CD4-positive, alpha-beta T cell treated with Interleukin-6 for 4 hours (primary cell): ENCODE measurements around the gene NBEAL2.
A peak's percentile ranks its signal among the peaks of the same experiment; 100 is the strongest.

ENCODE experiments used
- DNase-seq: peaks from one replicate; pipeline ENCODE4 v3.0.0-alpha.2; 2020; ENCODE audit warnings: mixed read lengths

NBEAL2 gene

DNA sequence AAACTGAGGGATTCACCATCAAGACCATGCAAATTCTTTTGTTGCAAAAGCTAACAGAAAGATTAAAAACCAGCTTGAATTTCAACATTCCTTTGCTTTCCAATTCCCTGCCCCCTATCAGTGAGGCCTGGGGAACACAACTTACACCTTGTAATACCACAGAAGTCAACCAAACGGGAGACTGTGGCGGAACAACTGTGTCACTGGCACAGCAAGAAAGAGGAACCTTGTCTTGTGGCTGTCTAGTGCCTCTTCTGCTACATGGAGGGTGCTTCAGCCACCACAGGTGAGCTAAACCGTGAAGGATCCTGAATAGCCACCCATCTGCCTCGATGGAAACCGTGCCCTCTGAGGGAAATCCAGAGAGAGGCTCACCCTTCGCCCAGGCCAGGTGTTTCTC is 14.3 kb upstream of the NBEAL2 start:
- DNase-seq: no peak

GRCh38 chr3:46966811-46967210 is 12.7 kb upstream of the NBEAL2 start:
- no peak for DNase-seq

GRCh38 chr3:46968783-46969428 is 10.6 kb upstream of the NBEAL2 start:
- no peak for DNase-seq

DNA sequence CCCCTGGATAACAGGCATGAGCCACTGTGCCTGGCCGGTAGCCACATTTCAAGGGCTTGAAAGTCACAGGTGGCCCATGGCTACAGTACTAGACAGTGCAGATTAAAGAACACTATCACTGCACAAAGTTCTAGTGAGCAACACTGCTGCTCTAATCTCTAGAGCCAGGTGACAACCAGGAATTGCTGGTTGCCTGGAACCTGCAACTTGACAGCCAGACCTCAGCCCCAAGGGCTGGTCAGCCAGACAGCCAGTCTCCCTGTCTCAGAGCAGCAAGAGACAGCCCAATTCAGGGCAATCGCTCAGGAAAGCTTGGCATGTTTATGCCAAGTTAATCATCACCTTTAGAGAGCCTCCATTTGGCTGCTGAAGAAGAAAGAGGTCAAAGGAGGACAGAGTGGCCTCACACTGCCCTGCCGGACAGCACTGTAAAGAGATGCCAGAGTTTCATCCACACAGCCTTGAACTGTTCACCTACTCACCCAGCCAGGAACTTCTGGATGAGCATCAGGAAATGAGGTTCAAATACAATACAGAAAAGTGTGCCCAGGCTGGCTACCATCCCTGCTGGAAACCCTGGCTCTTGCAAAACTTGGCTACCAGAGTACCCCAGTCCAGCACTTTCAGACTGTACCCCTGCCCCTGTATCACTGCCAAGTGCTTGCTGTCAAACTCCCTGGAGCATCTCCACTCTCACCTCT is 8.9 kb upstream of the NBEAL2 start:
- DNase-seq: no peak

DNA sequence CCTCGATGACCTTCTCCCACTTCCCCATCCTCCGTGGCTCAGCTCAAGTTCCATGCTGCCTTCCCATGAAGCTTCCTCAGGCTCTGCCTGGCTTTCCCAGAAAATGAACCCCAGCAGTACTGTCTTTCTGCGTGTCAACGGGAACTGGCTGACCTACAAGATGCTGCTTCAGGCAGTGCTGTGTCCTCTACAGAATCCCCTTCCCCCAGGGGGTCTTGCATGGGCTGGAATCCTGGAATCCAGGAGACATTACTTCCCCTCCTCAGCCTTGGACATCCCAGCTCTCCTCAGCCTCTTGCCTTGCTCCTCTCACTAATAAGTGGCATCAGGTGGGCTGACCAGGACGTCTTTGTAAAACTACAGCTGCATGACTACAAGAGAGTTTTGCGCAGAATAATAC is 8.3 kb upstream of the NBEAL2 start:
- no peak for DNase-seq

DNA sequence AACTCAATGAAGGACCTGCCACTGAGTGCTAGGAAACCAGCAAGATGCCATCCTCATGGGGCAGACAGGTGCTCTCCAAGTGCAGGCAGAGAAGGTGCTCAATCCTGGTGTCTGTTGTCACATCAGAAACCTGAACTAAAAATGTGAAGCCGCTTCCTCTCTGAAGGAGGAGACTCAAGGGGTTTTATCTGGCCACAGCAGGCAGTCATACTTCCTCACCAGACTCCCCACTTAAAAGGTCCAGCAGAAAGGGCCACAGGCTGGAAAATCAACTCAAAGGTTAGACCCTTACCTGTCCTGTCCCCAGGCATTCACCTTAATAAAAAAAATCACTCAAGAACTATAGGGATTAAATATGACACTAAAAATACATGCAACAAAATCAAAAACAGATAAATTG is 7.7 kb upstream of the NBEAL2 start:
- DNase-seq: no peak

DNA sequence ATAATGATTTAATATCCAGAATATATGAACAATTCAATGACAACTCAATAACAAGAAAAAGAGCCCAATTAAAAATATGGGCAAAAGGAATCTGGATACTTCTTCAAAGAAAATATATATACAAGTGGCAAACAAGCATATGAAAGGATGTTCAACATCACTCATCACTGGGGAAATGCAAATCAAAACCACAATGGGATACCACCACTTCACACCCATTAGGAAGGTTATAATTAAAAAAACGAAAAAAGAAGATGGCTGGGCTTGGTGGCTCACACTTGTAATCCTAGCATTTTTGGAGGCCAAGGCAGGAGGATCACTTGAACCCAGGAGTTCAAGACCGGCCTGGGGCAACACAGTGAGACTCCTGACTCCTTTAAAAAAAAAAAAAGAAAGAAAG is 7.1 kb upstream of the NBEAL2 start:
- DNase-seq: no peak

- DNase-seq: no peak
Observed at GRCh38 chr3:46974421-46975171, 4.9 kb upstream of the NBEAL2 start.

DNA sequence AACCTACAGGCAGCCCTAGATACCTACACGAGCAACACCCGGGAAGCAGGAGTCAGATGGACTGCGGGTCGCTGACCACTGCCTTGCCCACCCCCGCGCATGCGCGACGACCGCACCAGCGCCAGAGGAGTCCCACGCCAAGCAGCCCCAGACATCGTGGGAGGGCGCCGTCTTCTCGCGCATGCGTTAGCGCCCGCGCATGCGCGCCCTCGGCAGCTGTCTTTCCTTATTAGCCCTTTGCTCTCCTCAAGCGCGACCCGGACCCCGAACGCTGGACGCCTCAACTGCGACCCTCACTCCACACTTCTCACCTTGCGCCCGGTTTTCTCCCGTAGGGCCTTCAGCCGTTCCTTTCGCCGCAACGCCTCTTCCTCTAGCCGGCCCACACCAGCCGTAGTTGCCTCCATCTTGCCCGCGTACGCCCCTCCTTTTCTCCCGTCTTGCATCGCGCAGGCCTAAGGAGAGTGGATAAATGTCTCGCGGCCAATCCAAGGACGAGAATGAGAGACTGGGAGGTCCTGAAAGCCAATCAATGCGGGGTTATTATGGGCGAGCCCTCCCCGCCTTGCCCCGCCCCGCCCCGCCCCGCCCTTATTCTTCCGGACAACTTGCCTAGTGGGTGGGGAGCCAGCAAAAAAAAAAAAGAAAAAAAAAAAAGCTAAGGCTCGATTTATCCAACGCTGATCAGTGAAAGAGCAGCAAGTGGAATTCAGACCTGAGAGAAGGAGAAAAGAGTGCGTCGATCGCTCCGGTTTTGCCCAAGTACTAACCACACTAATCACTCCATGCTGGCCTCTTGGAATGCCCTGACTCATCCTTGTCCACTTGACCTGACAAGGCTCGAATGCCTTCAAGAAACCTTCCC is 2.9 kb upstream of the NBEAL2 start, which contains the start of gene CCDC12:
CCDC12 (minus strand) TSS at position 420 of the 865 bp plus-strand sequence; CDS start at position 407, 13 bp downstream.
- peak; percentile 94 for DNase-seq

DNA sequence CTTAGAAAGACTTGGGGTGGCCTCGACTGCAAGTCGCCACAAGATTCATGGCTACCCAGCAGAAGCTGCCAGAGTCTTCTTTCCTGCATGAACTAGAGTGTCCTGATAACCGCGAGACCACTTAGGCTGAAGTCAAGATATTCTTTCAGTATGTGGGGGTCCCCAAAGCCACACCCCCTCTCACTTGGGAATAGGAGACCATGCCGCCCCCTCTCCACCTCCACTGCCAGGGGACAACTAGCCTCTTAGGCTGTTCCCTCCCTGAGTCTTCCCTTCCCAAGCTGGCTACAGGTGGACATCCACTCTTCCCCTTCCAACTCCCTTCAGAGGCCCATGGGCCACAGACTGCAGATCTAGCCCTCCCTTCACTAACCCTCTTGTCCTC is 1.7 kb upstream of the NBEAL2 start:
- no peak for DNase-seq

DNA sequence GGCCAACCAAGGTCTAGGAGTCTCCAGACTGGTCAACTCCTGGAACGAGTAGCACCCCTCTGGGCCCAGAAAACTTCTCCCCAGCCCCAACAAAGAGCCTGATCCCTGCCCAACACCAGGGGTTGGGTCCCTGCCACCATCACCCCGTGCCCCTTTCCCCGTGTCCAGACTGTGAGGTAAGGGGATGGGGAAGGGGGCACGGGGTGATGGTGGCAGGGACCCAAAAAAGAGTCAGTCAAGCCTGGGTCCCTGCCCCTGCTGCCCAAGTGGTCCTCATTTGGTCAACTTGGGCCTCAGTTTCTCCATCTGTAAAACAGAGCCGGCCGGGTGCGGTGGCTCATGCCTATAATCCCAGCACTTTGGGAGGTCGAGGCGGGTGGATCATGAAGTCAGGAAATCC is 1.1 kb upstream of the NBEAL2 start:
- DNase-seq: no peak

DNA sequence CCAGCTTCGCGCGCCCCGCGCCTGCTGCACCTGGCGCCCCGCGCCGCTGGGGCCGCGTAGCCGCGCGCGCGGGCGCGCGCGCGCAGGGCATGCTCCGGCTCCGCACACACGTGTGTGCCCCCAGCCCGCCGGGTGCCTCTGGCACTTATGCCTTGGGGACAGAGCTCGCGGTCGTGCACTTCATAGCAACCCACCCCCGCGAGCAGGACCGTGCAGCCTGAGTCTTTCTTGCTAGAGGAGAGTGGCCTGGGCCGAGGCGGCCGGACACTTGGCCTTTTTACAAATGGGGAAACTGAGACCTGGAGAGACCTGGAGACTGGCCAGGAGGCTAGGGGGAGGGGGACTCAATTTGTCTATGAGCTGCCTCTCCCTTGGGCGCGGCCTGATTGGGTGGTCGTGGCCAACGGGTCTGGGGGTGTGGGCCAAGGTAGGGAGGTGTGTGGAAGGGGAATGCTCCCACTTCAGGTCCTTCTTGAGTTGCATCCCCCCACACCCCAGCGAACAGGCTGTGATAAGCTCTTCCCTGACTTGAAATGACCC is 562 bp downstream of the NBEAL2 start:
- DNase-seq: no peak

- DNase-seq: no peak
Observed at GRCh38 chr3:46981932-46982471, 2.5 kb downstream of the NBEAL2 start.

DNA sequence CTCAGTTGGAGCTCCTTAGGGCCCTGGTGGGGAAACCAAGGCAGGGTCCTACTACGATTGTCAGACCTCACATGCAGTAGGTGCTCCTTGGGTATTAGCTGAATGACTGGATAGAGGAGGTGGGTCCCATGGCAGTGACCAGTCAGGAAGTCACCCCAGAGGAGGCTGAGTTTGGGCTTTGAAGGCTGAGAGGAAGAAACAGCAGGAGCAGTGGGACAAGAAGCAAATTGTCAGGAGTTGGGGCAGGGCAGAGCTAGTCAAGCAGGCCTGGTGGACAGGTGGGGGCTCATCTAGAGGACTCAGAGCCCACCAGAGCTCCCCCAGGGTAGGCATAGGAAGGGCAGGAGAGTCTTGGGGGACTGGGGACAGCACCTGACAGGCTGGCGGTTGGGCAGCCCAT is 3.1 kb downstream of the NBEAL2 start:
- DNase-seq: no peak

GRCh38 chr3:46984591-46985459 is 5.4 kb downstream of the NBEAL2 start:
- DNase-seq: no peak

GRCh38 chr3:46985588-46985987 is 6.1 kb downstream of the NBEAL2 start:
- no peak for DNase-seq

DNA sequence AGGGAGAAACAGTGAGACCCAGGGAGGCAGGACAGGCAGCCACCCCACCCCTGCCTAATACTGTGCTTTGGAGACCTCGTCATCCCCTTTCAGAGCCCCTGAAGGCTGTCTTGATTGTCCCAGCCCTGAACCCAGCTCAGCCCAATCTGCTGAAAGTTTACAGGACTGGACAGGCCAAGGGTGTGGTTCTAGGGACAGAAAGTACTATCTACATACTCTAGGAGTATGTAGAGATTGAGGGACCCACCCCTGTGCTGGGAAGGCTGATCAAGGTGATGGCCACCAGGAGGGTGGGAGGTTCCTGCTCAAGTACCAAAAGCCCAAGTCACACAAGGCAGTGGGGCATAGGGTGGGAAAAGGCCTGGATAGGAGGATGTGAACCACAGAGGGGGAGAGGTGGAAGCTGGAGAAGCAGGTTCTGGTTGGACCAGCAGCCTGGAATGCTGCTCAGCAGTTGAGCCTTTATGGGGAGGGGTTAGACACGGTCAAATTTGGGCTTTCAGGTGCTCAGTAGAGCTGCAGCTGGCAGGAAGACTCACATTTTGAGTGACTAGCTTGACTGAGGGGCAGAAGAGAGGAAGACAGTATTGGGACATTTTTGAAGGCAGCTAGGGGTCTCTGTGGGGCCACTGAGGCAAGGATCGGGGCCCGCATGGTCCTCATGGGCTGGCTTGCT is 6.7 kb downstream of the NBEAL2 start:
- no peak for DNase-seq

- DNase-seq: no peak
Observed at GRCh38 chr3:46986782-46987310, 7.4 kb downstream of the NBEAL2 start.

DNA sequence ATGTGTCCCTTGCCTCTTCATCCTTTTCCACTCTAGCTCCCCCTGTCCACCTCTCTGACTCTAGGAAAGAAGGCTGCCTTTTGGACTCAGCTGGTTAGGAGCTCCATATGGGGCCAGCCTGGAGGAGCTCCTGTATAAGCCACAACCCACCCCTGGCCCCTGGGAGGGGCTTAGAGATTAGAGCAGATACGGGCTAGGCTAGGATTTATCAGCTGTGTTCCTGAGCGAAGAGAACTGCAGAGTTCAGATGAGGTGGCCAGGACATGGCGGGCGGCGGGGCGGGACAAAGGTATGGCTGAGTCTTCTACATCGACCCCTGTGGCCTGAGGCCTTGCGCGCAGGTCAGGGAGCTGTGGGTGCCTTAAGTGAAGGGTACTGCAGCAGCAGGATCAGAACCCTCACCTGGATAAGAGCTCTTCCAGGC is 7.9 kb downstream of the NBEAL2 start:
- DNase-seq: no peak

DNA sequence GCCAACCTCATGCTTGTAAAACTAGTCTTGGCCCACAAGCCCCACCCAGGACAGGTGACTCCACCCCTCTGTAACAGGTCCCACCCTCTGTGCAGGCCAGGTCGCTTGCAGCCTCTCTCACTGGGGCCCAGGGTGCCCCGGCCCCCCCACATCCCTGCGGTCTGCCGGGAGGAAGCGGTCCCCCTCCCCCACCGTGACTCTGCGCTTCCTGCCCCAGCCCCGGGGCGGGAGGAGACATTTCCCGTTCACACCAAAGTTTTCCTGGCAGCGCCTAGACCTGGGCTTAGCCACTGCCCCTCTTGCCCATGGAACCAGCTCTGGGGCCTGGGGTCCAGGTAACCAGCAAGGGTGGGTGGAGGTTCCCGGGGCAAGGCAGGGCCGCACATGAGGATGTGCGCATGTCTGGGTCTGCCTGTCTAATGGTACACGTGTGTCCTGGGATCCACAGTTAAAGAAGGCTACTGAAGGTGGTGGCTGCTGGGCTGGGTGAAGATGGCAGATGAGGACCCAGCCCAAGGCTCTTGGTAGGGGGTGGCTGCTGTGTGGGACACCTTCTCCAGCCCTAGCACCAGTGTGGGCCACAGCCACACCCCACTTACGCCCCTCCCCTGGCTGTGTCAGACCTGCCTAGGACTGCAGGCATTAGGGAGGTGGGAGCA is 8.4 kb downstream of the NBEAL2 start:
- DNase-seq: peak; percentile 95
